ENCODE results near the gene PKD2L1.
"Not testable (repeated sequence)": the region's sequence is repeated elsewhere in the genome, so short reads cannot be mapped to it uniquely, and the experiment has no call there.

Gene PKD2L1

DNA sequence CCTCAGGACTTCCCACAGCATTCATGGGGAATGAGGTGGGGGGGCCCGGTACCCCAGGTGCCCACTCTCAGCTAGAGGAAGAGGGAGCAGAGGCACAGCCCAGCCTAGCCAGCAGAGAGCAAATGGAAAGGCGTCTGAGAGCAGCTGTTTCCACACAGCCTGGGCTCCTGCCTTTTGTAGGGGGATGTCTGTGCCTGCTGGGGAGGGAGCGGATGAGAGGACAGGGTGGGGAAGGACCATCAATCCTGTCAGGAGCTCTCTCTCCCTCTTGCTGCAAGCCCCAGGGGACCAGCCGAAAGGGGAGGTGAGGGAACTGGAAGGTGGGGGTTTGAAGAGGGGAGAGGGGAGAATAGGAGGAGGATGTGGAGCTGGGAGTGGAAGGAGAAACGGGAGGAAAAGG lies at the start of gene PKD2L1:
TSS of gene PKD2L1 (minus strand) at position 150 of the 400 bp plus-strand sequence. CDS start at position 25, 125 bp downstream.
- no peak for ATAC-seq

DNA sequence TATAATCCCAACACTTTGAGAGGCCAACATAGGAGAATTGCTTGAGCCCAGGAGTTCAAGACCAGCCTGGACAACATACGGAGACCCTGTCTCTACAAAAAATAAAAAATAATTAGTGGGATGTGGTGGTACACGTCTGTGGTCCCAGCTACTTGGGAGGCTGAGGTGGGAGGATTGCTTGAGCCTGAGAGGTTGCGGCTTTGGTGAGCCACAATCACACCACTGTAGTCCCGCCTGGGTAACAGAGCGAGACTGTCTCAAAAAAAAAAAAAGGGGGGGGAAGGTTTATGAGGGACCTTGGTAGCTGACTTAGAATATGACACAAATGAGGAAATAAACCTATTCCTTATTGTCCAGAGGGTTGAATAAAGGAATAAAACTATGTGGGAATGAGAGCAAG lies 47.8 kb upstream of the PKD2L1 start:
- no peak for ATAC-seq

DNA sequence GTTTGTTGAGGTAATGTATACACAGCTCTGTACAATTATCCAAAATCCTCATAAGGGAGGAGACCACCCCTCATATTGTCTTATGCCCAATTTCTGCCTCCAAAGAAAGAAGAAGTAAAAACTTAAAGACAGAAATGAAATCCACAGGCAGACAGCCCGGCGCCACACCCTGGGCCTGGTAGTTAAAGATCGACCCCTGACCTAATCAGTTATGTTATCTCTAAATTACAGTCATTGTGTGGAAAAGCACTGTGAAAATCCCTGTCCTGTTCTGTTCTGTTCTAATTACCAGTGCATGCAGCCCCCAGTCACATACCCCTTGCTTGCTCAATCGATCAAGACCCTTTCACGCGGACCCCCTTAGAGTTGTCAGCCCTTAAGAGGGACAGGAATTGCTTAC lies 46.6 kb upstream of the PKD2L1 start:
- ATAC-seq = not testable (repeated sequence)

DNA sequence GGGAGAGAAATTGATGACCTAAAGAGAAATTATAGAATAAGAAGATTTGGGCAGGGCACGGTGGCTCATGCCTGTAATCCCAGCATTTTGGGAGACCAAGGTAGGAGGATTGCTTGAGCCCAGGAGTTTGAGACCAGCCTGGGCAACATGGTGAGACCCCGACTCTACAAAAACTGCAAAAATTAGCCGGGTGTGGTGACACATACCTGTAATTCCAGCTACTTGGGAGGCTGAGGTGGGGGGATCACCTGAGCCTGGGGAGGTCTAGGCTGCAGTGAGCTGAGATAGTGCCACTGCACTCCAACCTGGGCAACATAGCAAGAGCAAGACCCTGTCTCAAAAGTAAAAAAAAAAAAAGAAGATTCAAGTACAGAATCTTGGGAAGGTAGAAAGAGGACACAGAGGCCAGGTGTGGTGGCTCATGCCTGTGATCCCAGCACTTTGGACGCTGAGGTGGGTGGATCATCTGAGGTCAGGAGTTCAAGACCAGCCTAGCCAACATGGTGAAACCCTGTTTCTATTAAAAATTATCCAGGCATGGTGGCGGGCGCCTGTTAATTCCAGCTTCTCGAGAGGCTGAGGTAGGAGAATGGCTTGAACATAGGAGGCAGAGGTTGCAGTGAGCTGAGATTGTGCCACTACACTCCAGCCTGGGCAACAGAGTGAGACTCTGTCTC lies 44.8 kb upstream of the PKD2L1 start:
- not testable (repeated sequence) for ATAC-seq

DNA sequence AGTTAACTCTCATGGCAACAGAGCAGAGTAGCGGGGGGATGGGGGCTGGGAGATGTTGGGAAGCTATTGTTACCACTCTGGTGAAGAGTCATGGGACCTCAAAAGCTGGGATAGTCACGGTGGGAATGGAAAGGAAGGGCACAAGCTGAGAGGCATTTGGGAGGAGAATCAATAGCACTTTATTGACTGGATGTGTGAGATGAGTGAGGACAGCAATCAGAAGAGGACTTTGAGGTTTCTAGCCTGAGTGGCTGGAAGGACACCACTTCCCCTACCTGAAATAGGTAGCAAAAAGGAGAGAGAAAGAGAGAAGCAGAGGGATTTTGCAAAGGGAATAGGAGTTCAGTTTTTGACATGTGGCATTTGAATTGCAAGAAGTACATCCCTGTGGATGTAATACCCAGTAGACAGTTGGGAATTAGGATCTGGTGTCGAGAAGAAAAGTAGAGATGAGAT lies 44.2 kb upstream of the PKD2L1 start:
- ATAC-seq = no peak

DNA sequence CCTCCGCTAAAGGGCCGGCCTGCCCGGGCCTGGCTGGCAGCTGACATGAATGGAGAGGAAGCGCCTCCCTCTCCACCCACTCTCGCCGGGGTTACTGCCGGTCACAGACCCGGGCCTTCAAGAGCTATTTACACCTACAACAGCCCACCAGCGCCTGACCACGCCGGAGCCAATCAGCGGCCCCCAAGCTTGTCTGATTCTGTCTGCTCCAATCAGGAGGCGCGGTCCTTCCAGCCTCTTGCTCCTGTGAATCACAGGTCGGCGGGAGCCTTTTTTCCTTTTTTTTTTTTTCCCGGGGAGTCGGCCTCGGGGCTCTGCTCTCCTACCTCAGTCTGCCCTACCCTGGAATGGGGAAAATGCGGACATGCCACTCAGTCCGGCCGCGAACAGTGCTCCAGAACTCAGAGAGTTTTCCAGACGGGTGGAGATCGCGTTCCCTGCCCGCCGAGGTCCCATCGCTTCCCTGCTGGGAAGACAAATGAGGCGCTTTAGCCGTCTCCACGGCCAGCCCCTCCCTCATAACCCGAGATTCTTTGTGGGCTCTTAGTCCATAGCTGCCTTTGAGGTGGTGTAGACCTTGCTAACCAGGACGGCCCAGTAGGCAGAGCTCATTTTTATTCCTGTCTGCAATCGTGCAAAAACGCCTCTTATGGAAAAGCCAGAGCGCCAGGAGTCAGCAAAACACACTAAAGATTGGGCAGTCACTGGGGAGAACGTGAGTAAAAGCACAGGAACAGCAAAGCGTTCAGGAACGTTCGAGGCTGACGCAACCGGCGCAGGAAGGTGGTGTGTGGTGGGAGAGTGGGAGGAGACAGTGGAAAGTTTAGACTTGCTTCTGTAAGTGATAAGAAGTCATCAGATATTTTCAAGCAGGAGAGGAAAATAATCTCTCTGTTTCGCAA lies 43.5 kb upstream of the PKD2L1 start:
- ATAC-seq = peak; percentile 84 to 87

DNA sequence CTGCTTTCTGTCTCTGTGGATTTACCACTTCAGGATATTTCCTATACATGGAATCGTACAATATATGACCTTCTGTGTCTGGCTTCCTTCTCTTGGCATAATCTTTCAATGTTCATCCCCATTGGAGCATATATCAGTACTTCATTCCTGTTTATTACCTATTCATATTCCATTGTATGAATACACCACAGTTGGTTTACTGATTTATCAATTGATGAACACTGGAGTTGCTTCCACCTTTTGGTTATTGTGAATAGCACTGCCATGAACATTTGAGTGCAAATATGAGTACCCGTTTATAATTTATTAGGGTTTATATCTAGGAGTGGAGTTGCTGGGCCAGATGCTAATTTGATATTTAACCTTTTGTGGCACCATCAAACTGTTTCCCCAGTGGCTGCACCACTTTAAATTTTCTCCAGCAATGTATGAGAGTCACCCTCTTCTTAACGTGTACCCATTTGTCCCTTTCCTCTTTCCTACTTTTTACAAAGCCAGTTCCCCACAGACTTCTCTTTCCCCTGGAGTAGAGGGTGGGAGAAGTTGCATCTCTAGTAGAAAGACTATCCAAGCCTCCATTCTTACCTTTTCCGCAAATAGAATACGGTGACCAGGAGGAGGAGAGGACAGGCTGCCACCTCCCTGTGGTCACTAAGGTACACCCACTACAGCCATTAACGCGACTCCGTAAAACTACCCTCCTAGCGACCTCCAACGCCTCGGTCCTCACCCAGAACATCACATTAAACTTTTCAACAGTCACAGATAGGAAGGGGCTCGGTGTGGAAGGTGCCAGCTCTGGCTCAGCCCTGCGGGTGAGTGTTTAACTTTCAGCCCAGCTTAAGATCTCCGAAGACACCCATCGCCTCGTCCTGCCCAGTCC lies 42.6 kb upstream of the PKD2L1 start:
- no peak for ATAC-seq

DNA sequence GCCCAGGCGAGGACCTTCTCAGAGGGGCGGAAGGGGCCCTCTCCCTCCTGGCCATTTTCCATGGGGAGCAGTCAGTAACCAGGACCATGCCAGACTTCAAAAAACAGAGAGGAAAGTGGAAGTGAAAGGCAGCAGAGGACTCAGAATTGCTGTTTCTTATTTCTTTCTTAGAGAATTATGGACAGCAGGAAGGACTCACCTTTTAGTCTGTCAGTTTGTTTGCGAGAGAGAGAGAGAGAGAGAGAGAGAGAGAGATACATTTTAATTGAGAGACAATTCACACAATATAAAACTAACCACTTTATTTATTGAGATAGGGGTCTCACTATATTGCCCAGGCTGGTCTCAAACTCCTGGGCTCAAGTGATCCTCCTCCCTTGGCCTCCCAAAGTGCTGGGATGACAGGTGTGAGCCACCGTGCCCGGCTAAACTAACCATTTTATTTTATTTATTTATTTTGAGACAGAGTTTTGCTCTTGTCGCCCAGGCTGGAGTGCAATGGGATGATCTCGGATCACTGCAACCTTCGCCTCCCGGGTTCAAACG lies 41.5 kb upstream of the PKD2L1 start:
- no peak for ATAC-seq

DNA sequence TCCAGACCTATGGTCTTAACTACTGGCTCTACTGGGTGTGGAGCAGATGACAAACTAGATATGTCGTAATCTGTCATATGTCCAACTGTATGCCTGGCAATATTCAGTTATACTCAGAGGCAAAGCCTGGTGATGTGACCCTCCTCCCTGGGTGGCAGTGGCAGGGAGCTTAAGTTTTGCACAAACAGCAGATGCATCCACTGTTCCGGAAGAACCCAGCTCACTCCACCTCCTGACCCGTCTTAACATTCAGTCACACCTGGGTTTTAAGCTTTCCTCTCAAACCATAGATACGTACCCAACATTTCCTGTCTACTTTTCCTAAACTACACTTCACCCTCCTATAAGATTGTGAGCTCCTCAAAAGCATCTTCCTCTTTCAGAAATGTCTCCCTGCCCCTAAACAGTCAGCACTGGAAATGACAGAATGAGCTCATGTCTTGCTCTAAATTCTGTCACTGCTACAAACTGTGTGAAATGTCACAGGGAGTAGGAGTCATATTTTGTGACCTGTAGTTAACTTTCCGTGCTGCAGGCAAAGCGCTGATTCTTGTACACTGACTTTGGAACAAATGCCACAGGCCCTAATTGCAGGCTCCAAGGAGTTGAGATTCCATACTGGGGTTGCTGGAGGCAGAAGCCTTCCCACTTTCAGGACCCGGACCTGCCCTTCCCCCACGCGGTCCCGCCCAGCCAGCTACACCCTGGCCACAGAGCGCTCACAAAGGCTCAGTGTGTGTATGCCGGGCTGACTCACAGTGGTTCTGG lies 40.9 kb upstream of the PKD2L1 start:
- peak; percentile 57 to 62 for ATAC-seq

DNA sequence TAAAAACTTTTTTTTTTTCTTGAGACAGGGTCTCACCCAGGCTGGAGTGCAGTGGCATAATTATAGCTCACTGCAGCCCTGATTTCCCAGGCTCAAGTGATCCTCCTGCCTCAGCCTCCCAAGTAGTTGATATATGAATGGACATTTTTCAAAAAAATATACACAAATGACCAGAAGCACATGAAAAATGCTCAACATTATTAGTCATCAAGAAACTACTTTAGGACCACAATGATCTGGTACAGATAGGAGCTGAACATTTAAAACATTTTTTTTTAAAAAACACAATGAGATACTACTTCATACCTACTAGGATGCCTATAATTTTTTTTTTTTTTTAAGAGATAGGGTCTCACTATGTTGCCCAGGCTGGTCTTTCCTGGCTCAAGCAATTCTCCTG lies 38.7 kb upstream of the PKD2L1 start:
- ATAC-seq = no peak

DNA sequence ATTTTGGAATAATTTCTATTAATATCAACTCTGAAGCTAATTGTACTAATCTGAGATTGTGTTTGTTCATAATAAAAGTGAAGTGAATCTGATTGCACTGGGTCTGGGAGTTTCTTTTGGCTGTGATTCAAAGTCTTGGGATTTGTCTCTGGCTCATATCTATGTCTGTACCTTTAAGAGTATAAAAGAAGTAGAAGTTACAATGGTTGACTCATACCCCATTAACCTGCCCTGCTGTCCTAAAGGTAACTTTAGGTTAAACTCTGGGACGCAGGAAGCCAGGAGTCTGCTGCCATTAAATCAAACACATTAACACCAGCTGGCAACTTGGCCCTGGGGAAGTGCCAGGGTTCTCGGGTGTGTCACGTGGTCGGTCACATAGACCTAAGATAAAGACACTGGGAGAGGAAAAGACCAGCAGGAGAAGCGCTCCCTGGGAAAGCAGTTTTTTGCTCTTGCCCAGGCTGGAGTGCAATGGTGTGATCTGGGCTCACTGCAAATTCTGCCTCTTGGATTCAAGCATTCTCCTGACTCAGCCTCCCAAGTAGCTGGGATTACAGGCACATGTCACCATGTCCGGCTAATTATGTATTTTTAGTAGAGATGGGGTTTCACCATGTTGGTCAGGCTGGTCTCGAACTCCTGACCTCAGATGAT lies 34.8 kb upstream of the PKD2L1 start:
- no peak for ATAC-seq

DNA sequence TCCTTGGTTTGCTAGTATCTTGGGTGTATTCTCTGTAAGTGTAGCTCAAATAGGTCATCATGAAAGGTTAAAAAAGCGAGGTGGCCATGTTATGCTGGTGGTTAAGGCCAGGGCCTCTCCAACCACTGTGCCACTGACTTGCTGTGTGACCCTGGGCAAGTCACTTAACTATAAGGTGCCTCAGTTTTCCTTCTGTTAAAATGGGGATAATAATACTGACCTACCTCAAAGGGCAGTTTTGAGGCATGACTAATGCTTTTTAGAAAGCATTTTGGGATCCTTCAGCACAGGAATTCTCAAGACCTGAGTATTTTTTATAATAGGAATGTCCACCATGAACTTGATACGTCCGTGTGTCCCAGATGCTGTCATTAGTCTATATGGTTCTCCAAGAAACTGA lies 34.1 kb upstream of the PKD2L1 start:
- ATAC-seq = no peak

DNA sequence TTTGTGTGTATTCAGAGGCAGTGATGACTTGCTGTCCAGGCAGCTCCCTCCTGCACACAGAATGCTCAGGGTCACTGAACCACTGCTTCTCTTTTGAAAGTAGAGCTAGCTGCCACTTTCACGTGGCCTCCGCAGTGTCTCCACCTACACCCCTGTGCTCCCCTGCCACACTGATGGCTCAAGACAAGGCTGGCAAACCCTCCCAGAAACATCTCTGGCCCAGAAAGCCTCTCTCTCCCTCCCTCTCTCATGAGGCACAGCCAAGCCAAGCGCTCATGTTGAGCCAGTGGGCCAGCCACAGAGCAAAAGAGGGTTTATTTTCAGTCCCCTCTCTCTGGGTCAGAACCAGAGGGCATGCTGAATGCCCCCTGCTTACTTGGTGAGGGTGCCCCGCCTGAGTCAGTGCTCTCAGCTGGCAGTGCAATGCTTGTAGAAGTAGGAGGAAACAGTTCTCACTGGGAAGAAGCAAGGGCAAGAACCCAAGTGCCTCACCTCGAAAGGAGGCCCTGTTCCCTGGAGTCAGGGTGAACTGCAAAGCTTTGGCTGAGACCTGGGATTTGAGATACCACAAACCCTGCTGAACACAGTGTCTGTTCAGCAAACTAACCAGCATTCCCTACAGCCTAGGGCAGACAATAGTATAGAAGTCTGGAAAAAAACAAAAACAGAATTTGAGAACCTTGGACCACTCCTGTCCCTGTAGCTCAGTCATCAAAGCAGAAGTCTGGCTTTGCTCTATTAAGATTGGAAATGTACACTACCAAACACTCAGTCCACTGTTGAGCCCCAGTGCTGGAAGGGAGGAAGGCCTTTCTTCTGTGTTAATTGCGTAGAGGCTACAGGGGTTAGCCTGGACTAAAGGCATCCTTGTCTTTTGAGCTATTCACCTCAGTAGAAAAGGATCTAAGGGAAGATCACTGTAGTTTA lies 32.8 kb upstream of the PKD2L1 start:
- no peak for ATAC-seq

DNA sequence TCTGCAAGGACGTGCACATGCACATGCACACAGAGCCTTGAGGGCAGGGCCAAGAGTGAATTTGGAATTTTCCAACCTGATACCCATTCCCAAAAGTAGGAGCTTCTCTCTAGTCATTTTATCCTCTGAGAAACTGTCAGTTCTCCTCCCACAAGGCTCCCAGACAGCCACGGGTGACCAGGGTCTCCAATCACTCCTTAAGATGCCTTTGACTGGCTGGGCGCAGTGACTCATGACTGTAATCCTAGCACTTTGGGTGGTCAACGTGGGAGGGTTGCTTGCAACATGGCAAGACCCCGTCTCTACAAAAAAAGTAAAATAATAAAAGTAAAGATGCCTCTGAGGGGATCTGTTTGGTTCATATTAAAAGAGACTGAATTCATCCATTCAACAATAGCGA lies 30.2 kb upstream of the PKD2L1 start:
- ATAC-seq = no peak

DNA sequence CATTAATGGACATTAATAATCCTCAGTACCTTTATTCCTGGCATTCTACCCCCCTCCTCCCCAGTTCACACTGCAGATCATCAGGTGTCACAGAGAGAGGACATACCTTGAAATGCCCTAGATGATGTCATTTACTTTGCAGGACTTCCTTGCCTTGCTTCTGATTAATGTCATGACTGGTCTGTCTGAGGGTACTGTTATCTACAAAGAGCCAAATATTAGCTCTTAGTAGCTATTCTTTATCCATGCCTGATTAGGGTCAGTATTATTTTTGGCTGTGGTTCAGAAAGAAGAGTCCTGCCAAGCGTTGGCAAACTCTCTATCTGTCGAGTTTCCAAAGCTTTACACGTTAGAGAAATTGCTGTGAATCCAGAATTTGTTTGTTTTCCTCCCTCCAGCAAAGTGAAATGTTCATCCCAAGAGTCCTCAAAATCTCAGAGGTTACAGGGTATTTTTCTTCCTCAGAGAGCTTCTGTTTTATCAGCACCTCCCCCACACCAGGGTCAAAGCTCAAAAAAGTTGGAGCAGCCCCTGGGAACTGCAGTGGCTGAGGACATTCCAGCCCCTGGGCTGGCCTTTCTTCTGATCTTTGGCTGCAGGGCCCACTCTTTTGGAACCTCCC lies 29.6 kb upstream of the PKD2L1 start:
- no peak for ATAC-seq

DNA sequence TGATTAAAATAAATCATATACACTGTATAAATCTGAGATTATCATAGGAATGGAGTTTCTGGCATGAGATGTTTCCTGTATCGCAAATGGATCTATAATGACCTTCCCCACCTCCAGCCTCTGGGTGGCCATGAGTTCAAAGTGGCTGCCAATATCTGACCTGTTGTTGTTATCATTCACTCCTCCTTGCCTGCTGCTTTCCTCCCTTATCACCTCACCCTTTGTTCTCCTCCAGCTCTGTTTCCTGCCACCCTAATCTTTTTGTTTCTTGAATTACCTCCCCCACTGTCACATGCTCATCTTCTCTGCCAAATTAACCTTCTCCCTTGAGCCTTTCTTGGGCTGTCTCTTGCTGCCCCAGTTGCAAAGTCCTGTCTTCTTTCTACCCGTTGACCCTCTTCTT lies 29.0 kb upstream of the PKD2L1 start:
- no peak for ATAC-seq

DNA sequence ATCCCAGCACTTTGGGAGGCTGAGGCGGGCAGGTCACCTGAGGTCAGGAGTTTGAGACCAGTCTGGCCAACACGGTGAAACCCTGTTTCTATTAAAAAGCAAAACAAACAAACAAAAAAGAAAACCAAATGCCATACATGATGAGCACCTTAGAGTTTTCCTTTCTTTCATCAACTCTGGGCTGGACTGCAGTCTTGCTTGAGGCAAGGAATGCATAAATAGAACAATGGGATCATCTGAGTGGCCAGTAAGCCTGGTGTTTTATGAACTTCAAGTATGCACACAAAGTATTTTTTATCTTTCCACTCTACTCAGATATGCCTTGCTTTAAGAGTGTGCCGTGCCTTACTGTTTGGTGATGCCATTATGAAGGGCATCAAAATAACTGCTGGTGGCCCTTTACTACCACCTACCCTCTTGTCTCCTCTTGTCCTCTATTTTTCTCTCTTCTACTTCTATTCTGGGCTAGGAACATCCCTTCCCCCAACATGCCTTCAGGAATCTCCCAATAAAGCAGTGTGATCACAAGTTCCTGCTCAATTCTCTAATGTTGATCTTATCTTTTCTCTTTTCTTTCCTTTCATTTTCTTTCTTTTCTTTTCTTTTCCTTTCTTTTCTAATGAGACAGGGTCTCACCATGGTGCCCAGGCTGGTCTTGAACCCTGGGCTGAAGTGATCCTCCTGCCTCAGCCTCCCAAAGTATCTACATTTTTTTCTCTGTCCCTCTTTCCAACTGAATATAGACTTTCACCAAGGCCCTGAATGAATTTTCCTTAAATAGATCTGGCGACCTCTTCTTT lies 27.2 kb upstream of the PKD2L1 start:
- no peak for ATAC-seq

DNA sequence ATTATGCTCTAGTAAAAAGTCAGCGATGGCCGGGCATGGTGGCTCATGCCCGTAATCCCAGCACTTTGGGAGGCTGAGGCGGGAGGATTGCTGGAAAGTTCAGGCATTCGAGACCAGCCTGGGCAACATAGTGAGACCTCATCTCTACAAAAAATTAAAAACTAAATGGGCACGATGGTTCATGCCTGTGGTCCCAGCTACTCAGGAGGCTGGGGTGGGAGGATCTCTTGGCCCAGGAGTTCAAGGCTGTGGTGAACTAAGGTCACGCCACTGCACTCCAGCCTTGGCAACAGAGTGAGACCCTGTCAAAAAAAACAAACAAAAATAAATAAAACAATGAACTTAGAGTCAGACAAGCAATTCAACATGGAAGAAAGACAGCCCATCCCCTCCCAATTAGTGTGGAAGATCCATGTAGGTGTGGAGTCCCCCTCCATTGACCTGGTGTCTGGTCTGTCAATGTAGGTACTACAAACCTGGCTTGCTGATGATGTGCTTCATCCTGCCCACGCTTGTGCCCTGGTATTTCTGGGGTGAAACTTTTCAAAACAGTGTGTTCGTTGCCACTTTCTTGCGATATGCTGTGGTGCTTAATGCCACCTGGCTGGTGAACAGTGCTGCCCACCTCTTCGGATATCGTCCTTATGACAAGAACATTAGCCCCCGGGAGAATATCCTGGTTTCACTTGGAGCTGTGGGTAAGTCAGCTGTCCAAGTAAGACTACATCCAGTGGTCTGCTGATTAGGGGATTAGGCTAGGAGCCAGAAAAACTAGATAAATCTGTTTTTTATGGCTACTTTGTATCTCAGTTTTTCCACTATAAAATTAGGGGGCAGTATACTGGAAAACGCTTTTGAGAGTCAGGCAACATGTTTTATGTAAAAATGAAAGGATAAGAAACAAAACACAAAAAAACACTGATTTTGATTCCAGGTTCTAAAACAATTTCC lies 26.3 kb upstream of the PKD2L1 start:
- ATAC-seq = no peak

Data from activated CD4-positive, CD25-positive, alpha-beta regulatory T cell treated with anti-CD3 and anti-CD28 coated beads, Interleukin-2, amount 50 U/mL, for 24 hours (primary cell).